ENCODE data around the gene SLC25A21. TPM values are rescaled to one million over a fixed set of nuclear protein-coding genes. Genes with fewer than 3 reads are reported as not detected.

Gene SLC25A21
- total and polyA plus RNA-seq, 2 donors (not counting 1 experiment from before 2014, with no cell fraction given), result 0.50 to 0.62 TPM

GRCh38 chr14:37116933-37117849 lies 55.2 kb downstream of the SLC25A21 start:
- TF ChIP-seq, protein P1, sequence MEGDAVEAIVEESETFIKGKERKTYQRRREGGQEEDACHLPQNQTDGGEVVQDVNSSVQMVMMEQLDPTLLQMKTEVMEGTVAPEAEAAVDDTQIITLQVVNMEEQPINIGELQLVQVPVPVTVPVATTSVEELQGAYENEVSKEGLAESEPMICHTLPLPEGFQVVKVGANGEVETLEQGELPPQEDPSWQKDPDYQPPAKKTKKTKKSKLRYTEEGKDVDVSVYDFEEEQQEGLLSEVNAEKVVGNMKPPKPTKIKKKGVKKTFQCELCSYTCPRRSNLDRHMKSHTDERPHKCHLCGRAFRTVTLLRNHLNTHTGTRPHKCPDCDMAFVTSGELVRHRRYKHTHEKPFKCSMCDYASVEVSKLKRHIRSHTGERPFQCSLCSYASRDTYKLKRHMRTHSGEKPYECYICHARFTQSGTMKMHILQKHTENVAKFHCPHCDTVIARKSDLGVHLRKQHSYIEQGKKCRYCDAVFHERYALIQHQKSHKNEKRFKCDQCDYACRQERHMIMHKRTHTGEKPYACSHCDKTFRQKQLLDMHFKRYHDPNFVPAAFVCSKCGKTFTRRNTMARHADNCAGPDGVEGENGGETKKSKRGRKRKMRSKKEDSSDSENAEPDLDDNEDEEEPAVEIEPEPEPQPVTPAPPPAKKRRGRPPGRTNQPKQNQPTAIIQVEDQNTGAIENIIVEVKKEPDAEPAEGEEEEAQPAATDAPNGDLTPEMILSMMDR (conservative IDR thresholded peaks at IDR 0.05 in 1 of 2, IDR thresholded peaks at IDR 0.05 in 1 of 2; ENCODE audit: low read depth in 1 of 2, low read length in 2 of 2), result peak; percentile 49 to 68
- TF ChIP-seq EZH2 (IDR thresholded peaks at IDR 0.05; ENCODE audit: low read length, missing control alignments), result no peak
- peak; percentile 73 to 75 for DNase-seq (ENCODE audit: low read depth in 2 of 2)
- no peaks in the 10 kb centered on the region for H4K20me1 ChIP-seq (ENCODE audit: control insufficient read depth, extremely low read depth, insufficient read depth, low read length)
- H3K36me3 ChIP-seq (ENCODE audit: control insufficient read depth, insufficient read depth, low read length), result no peaks in the 10 kb centered on the region
- no peak overlapping the region for H3K9ac ChIP-seq (ENCODE audit: insufficient read depth, low read length)
- no peaks in the 10 kb centered on the region for H3K79me2 ChIP-seq (ENCODE audit: control insufficient read depth, insufficient read depth, low read length)
- no peaks in the 10 kb centered on the region for H3K27me3 ChIP-seq (ENCODE audit: control insufficient read depth, insufficient read depth, low read length)
- no peak overlapping the region for H3K27ac ChIP-seq (ENCODE audit: insufficient read depth, low read length)
- no peaks in the 10 kb centered on the region for H3K4me1 ChIP-seq (ENCODE audit: control insufficient read depth, extremely low read depth, insufficient read depth, low read length)
- H3K4me3 ChIP-seq (replicated peaks in 1 of 4; ENCODE audit: control extremely low read depth in 1 of 4, insufficient read depth in 1 of 4, low read depth in 3 of 4, low read length in 4 of 4), result no peak overlapping the region
- no peaks in the 10 kb centered on the region for H3K9me3 ChIP-seq (ENCODE audit: control insufficient read depth, insufficient read depth, low read depth, low read length)
- H2AFZ ChIP-seq (ENCODE audit: low read length), result no peak overlapping the region
- H3K4me2 ChIP-seq (ENCODE audit: extremely low read depth, insufficient read depth, low read length), result no peak overlapping the region

DNA sequence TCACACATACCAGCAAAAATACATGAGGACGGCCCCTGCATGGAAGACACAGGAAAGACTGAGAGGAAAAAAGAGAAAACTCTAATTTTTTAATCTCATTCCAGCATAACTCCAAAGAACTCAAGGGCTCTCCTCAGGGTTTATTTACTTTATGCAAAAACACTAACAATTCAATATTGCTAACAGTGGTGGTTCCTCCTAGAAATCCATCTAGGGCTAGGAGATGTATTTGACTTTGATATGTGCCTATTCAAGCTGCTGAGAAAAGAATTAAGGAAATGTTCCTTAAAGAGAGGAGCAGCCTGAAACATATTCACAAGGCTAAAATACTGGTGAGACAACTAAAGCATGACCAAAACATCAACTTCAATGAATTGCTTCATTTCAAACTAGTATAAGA lies 57.0 kb downstream of the SLC25A21 start:
- H3K4me2 ChIP-seq (ENCODE audit: extremely low read depth, insufficient read depth, low read length), result no peak overlapping the region
- no peak overlapping the region for H3K9ac ChIP-seq (ENCODE audit: insufficient read depth, low read length)
- H3K4me1 ChIP-seq (ENCODE audit: control insufficient read depth, extremely low read depth, insufficient read depth, low read length), result no peaks in the 10 kb centered on the region
- no peaks in the 10 kb centered on the region for H3K79me2 ChIP-seq (ENCODE audit: control insufficient read depth, insufficient read depth, low read length)
- no peak for DNase-seq (ENCODE audit: low read depth in 2 of 2)
- no peak overlapping the region for H2AFZ ChIP-seq (ENCODE audit: low read length)
- TF ChIP-seq, protein P1 (conservative IDR thresholded peaks at IDR 0.05 in 1 of 2, IDR thresholded peaks at IDR 0.05 in 1 of 2; ENCODE audit: low read depth in 1 of 2, low read length in 2 of 2), result no peak
- TF ChIP-seq EZH2 (IDR thresholded peaks at IDR 0.05; ENCODE audit: low read length, missing control alignments), result no peak
- no peaks in the 10 kb centered on the region for H3K9me3 ChIP-seq (ENCODE audit: control insufficient read depth, insufficient read depth, low read depth, low read length)
- H3K27ac ChIP-seq (ENCODE audit: insufficient read depth, low read length), result no peak overlapping the region
- H3K36me3 ChIP-seq (ENCODE audit: control insufficient read depth, insufficient read depth, low read length), result no peaks in the 10 kb centered on the region
- no peaks in the 10 kb centered on the region for H3K27me3 ChIP-seq (ENCODE audit: control insufficient read depth, insufficient read depth, low read length)
- H3K4me3 ChIP-seq (replicated peaks in 1 of 4; ENCODE audit: control extremely low read depth in 1 of 4, insufficient read depth in 1 of 4, low read depth in 3 of 4, low read length in 4 of 4), result no peak overlapping the region
- H4K20me1 ChIP-seq (ENCODE audit: control insufficient read depth, extremely low read depth, insufficient read depth, low read length), result no peaks in the 10 kb centered on the region

DNA sequence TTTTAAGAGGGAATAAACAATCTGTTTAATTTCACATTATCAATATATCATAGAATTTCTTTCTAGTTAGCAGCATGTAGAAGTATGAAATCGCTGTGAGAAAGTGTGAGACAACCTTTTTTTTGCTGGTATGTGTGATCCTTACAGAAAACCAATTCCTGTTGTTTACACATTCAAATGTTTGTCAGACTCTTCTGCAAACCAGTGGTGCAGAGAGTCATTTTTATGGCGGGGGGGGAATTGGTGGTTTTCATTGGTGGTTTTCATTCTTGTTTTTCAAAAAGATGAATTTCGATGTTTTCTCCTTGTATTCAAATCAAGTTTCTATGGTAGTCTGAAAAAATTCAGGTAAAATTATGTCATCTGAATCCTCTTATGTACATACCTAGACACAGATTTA lies 57.8 kb downstream of the SLC25A21 start:
- H3K9ac ChIP-seq (ENCODE audit: insufficient read depth, low read length), result no peak overlapping the region
- H3K4me2 ChIP-seq (ENCODE audit: extremely low read depth, insufficient read depth, low read length), result no peak overlapping the region
- no peak overlapping the region for H3K27ac ChIP-seq (ENCODE audit: insufficient read depth, low read length)
- no peak overlapping the region for H2AFZ ChIP-seq (ENCODE audit: low read length)
- no peaks in the 10 kb centered on the region for H3K27me3 ChIP-seq (ENCODE audit: control insufficient read depth, insufficient read depth, low read length)
- H4K20me1 ChIP-seq (ENCODE audit: control insufficient read depth, extremely low read depth, insufficient read depth, low read length), result no peaks in the 10 kb centered on the region
- H3K79me2 ChIP-seq (ENCODE audit: control insufficient read depth, insufficient read depth, low read length), result no peaks in the 10 kb centered on the region
- TF ChIP-seq EZH2 (IDR thresholded peaks at IDR 0.05; ENCODE audit: low read length, missing control alignments), result no peak
- TF ChIP-seq, protein P1 (conservative IDR thresholded peaks at IDR 0.05 in 1 of 2, IDR thresholded peaks at IDR 0.05 in 1 of 2; ENCODE audit: low read depth in 1 of 2, low read length in 2 of 2), result no peak
- no peaks in the 10 kb centered on the region for H3K4me1 ChIP-seq (ENCODE audit: control insufficient read depth, extremely low read depth, insufficient read depth, low read length)
- H3K4me3 ChIP-seq (replicated peaks in 1 of 4; ENCODE audit: control extremely low read depth in 1 of 4, insufficient read depth in 1 of 4, low read depth in 3 of 4, low read length in 4 of 4), result no peak overlapping the region
- no peaks in the 10 kb centered on the region for H3K36me3 ChIP-seq (ENCODE audit: control insufficient read depth, insufficient read depth, low read length)
- DNase-seq (ENCODE audit: low read depth in 2 of 2), result no peak
- no peaks in the 10 kb centered on the region for H3K9me3 ChIP-seq (ENCODE audit: control insufficient read depth, insufficient read depth, low read depth, low read length)
